H9 (cell line): ENCODE results near the gene DGKH. TPM values are rescaled to one million over a fixed set of nuclear protein-coding genes. Genes with fewer than 3 reads are reported as not detected.

Experiments
- DNase-seq: peaks from one replicate; pipeline ENCODE4 v3.0.0-alpha.2; 2017
- H2AFZ ChIP-seq: one replicate; pipeline ENCODE4 v1.6.1; 2013; ENCODE audit warnings: mild to moderate bottlenecking, low read length, control low read depth, moderate library complexity
- H2AK5ac ChIP-seq: 2 replicates; pipeline ENCODE4 v1.6.1; 2013; ENCODE audit warnings: low read length, control low read depth, mixed read lengths; ENCODE audit not compliant: insufficient read length
- H2BK120ac ChIP-seq: one replicate; pipeline ENCODE4 v1.6.1; 2013; ENCODE audit warnings: low read depth, mild to moderate bottlenecking, low read length, control low read depth, inconsistent platforms; ENCODE audit not compliant: poor library complexity, severe bottlenecking
- H2BK12ac ChIP-seq: 2 replicates; pipeline ENCODE4 v1.6.1; 2013; ENCODE audit warnings: low read length, control low read depth, mixed read lengths, low read depth; ENCODE audit not compliant: insufficient read length
- H2BK15ac ChIP-seq: 2 replicates; pipeline ENCODE4 v1.6.1; 2013; ENCODE audit warnings: low read depth, low read length, control low read depth
- H2BK20ac ChIP-seq: one replicate; pipeline ENCODE4 v1.6.1; 2013; ENCODE audit warnings: low read depth, mild to moderate bottlenecking, low read length, control low read depth, inconsistent platforms; ENCODE audit not compliant: poor library complexity, severe bottlenecking
- H2BK5ac ChIP-seq: 2 replicates; pipeline ENCODE4 v1.6.1; 2013; ENCODE audit warnings: low read length, control low read depth, mixed read lengths; ENCODE audit not compliant: insufficient read length
- H3K14ac ChIP-seq: 2 replicates; pipeline ENCODE4 v1.6.1; 2013; ENCODE audit warnings: low read length, control low read depth; ENCODE audit not compliant: insufficient read depth
- H3K18ac ChIP-seq: 2 replicates; pipeline ENCODE4 v1.6.1; 2013; ENCODE audit warnings: low read depth, mild to moderate bottlenecking, mixed read lengths, low read length, control low read depth; ENCODE audit not compliant: insufficient read length
- H3K23ac ChIP-seq: 2 replicates; pipeline ENCODE4 v1.6.1; 2013; ENCODE audit warnings: low read length, control low read depth, mixed read lengths, low read depth; ENCODE audit not compliant: insufficient read length
- H3K23me2 ChIP-seq: 2 replicates; pipeline ENCODE4 v1.6.1; 2013; ENCODE audit warnings: low read depth, mild to moderate bottlenecking, mixed read lengths, low read length, control low read depth; ENCODE audit not compliant: insufficient read length, poor library complexity, severe bottlenecking
- H3K27ac ChIP-seq: 2 replicates; pipeline ENCODE4 v1.5.1; 2013; ENCODE audit warnings: low read length, control low read depth, mixed read lengths, low read depth; ENCODE audit not compliant: insufficient read length
- H3K27me3 ChIP-seq: 2 replicates; pipeline ENCODE4 v1.6.1; 2013; ENCODE audit warnings: low read length, control low read depth, inconsistent platforms; ENCODE audit not compliant: insufficient read depth
- H3K4ac ChIP-seq: 2 replicates; pipeline ENCODE4 v1.6.1; 2013; ENCODE audit warnings: low read depth, mild to moderate bottlenecking, control low read depth, inconsistent platforms, low read length, moderate library complexity
- H3K4me1 ChIP-seq: 2 replicates; pipeline ENCODE4 v1.6.1; 2013; ENCODE audit warnings: low read length, control low read depth, inconsistent platforms; ENCODE audit not compliant: insufficient read depth
- H3K4me2 ChIP-seq: 2 replicates; pipeline ENCODE4 v1.6.1; 2013; ENCODE audit warnings: low read length, control low read depth, mixed read lengths; ENCODE audit not compliant: insufficient read length, insufficient read depth
- H3K56ac ChIP-seq: 2 replicates; pipeline ENCODE4 v1.6.1; 2013; ENCODE audit warnings: low read depth, mild to moderate bottlenecking, mixed read lengths, low read length, control low read depth; ENCODE audit not compliant: insufficient read length
- H3K79me1 ChIP-seq: 2 replicates; pipeline ENCODE4 v1.6.1; 2013; ENCODE audit warnings: low read depth, mild to moderate bottlenecking, moderate library complexity, low read length, control low read depth, inconsistent platforms; ENCODE audit not compliant: insufficient read depth, poor library complexity, severe bottlenecking
- H3K79me2 ChIP-seq: 2 replicates; pipeline ENCODE4 v1.6.1; 2013; ENCODE audit warnings: low read length, control low read depth, inconsistent platforms; ENCODE audit not compliant: insufficient read depth
- H3K9ac ChIP-seq: 2 replicates; pipeline ENCODE4 v1.6.1; 2013; ENCODE audit warnings: low read length, control low read depth, mixed read lengths; ENCODE audit not compliant: insufficient read length; ENCODE audit errors: extremely low read depth
- H3K9me3 ChIP-seq: one replicate; pipeline ENCODE4 v1.6.1; 2013; ENCODE audit warnings: low read depth, low read length, inconsistent platforms; ENCODE audit not compliant: control insufficient read depth
- H3T11ph ChIP-seq: one replicate; pipeline ENCODE4 v1.6.1; 2013; ENCODE audit warnings: mild to moderate bottlenecking, low read length, control low read depth, inconsistent platforms
- H4K20me1 ChIP-seq: one replicate; pipeline ENCODE4 v1.6.1; 2013; ENCODE audit not compliant: control insufficient read depth, insufficient read length, insufficient read depth
- H4K5ac ChIP-seq: 2 replicates; pipeline ENCODE4 v1.6.1; 2013; ENCODE audit warnings: low read depth, mild to moderate bottlenecking, mixed read lengths, low read length, control low read depth; ENCODE audit not compliant: insufficient read length
- H4K8ac ChIP-seq: replicated peaks from 2 replicates; pipeline ENCODE4 v1.6.1; 2013; ENCODE audit warnings: low read length, control low read depth, mixed read lengths, low read depth; ENCODE audit not compliant: insufficient read length
- H4K91ac ChIP-seq: 2 replicates; pipeline ENCODE4 v1.6.1; 2013; ENCODE audit warnings: low read depth, mild to moderate bottlenecking, moderate library complexity, mixed read lengths, low read length, control low read depth; ENCODE audit not compliant: insufficient read length
- H3K27ac Mint-ChIP-seq, 3 experiments: 2 replicates in 2 of 3; 3 replicates in 1 of 3; pipeline ENCODE4 v1.8.0; 2020 to 2021; ENCODE audit warnings: mixed read lengths in 3 of 3, mild to moderate bottlenecking in 1 of 3, moderate library complexity in 1 of 3
- H3K27me3 Mint-ChIP-seq: 2 replicates; pipeline ENCODE4 v1.8.0; 2021; ENCODE audit warnings: low read depth, mild to moderate bottlenecking, moderate library complexity, mixed read lengths
- H3K36me3 Mint-ChIP-seq, 3 experiments: 2 replicates in 2 of 3; 3 replicates in 1 of 3; pipeline ENCODE4 v1.8.0; 2020 to 2021; ENCODE audit warnings: low read depth in 3 of 3, mixed read lengths in 3 of 3; ENCODE audit not compliant: insufficient read depth in 1 of 3
- H3K4me1 Mint-ChIP-seq, 2 experiments: 2 replicates each; pipeline ENCODE4 v1.8.0; 2020; ENCODE audit warnings: mixed read lengths in 2 of 2
- H3K4me3 Mint-ChIP-seq, 2 experiments: 2 replicates in 1 of 2; 3 replicates in 1 of 2; pipeline ENCODE4 v1.8.0; 2020 to 2021; ENCODE audit warnings: mild to moderate bottlenecking in 2 of 2, mixed read lengths in 2 of 2, moderate library complexity in 1 of 2
- H3K9me3 Mint-ChIP-seq, 2 experiments: 2 replicates in 1 of 2; 3 replicates in 1 of 2; pipeline ENCODE4 v1.8.0; 2020; ENCODE audit warnings: mild to moderate bottlenecking in 2 of 2, mixed read lengths in 2 of 2, moderate library complexity in 1 of 2
- total RNA-seq: library from RNA; stranded (reverse); gene quantifications from 2 replicates; pipeline ENCODE4 v1.2.1, GENCODE V29; 2021
- TF ChIP-seq, protein P1 (sequence below): fragments of 200-600 bp; sonication (generic); conservative IDR thresholded peaks from 3 replicates; pipeline ENCODE4 v1.8.0; 2021; ENCODE audit warnings: antibody characterized with exemption, mild to moderate bottlenecking

The DGKH gene
- total RNA-seq, 1 experiment from 2014 or later, result 8.6 TPM

DNA sequence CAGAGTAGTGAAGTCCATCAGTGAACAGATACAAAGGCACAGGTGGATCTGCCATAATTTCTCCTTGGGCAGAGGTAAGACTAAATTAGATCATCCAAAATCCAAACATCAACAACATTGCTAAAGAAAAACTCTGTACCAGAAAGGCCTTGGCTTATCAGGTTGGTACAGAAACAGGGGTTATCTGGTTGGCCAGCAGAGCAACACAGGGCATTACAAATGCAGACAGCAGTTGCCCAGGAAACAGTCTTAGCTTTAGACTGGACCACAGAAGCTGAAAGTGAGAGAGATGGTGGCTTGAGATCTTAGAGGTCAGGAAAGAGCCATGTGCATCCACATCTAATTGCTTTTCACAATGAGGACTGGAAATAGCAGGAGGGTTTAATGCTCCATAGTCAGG, 26.6 kb upstream of the DGKH start:
- H3K79me1 ChIP-seq, result no peaks in the 10 kb centered on the region
- H2BK5ac ChIP-seq, result no peak overlapping the region
- H2BK12ac ChIP-seq, result no peak overlapping the region
- no peak overlapping the region for H2BK15ac ChIP-seq
- H2AK5ac ChIP-seq, result no peak overlapping the region
- H3K18ac ChIP-seq, result no peak overlapping the region
- no peak overlapping the region for H4K8ac ChIP-seq
- H2AFZ ChIP-seq, result no peak overlapping the region
- H3K9ac ChIP-seq, result no peak overlapping the region
- H3K79me2 ChIP-seq, result no peaks in the 10 kb centered on the region
- DNase-seq, result no peak
- no peak overlapping the region for H4K5ac ChIP-seq
- no peak overlapping the region for H2BK120ac ChIP-seq
- H4K20me1 ChIP-seq, result no peaks in the 10 kb centered on the region
- H3K23me2 ChIP-seq, result no peaks in the 10 kb centered on the region
- Mint-ChIP-seq H3K27me3 (no peaks in the 10 kb centered on the region; the same call in 1 of the 2 replicates), H3K4me1 (peaks cover 2% of the 10 kb centered on the region in 2 experiments; a peak in 2 of 4 replicates), H3K36me3 (no peaks in the 10 kb centered on the region), H3K9me3 (no peaks in the 10 kb centered on the region), H3K27ac (no peak overlapping the region; a peak in 1 of 7 replicates), H3K4me3 (no peak overlapping the region)
- H3K27ac ChIP-seq, result no peak overlapping the region
- H3K4me2 ChIP-seq, result no peak overlapping the region
- peaks cover 2% of the 10 kb centered on the region; the same call in 1 of the 2 replicates for H3K4me1 ChIP-seq
- H2BK20ac ChIP-seq, result no peak overlapping the region
- no peak overlapping the region for H4K91ac ChIP-seq
- no peaks in the 10 kb centered on the region for H3K9me3 ChIP-seq
- no peak overlapping the region for H3K4ac ChIP-seq
- TF ChIP-seq, protein P1, sequence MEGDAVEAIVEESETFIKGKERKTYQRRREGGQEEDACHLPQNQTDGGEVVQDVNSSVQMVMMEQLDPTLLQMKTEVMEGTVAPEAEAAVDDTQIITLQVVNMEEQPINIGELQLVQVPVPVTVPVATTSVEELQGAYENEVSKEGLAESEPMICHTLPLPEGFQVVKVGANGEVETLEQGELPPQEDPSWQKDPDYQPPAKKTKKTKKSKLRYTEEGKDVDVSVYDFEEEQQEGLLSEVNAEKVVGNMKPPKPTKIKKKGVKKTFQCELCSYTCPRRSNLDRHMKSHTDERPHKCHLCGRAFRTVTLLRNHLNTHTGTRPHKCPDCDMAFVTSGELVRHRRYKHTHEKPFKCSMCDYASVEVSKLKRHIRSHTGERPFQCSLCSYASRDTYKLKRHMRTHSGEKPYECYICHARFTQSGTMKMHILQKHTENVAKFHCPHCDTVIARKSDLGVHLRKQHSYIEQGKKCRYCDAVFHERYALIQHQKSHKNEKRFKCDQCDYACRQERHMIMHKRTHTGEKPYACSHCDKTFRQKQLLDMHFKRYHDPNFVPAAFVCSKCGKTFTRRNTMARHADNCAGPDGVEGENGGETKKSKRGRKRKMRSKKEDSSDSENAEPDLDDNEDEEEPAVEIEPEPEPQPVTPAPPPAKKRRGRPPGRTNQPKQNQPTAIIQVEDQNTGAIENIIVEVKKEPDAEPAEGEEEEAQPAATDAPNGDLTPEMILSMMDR, result no peak
- no peak overlapping the region for H3T11ph ChIP-seq
- H3K23ac ChIP-seq, result no peak overlapping the region
- no peaks in the 10 kb centered on the region for H3K27me3 ChIP-seq
- H3K56ac ChIP-seq, result no peak overlapping the region
- no peak overlapping the region for H3K14ac ChIP-seq
